ENCODE results near the gene CARD9.
A peak's percentile ranks its signal among the peaks of the same experiment; 100 is the strongest.
"Not testable (repeated sequence)": the region's sequence is repeated elsewhere in the genome, so short reads cannot be mapped to it uniquely, and the experiment has no call there.

CARD9 gene, protein sequence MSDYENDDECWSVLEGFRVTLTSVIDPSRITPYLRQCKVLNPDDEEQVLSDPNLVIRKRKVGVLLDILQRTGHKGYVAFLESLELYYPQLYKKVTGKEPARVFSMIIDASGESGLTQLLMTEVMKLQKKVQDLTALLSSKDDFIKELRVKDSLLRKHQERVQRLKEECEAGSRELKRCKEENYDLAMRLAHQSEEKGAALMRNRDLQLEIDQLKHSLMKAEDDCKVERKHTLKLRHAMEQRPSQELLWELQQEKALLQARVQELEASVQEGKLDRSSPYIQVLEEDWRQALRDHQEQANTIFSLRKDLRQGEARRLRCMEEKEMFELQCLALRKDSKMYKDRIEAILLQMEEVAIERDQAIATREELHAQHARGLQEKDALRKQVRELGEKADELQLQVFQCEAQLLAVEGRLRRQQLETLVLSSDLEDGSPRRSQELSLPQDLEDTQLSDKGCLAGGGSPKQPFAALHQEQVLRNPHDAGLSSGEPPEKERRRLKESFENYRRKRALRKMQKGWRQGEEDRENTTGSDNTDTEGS

DNA sequence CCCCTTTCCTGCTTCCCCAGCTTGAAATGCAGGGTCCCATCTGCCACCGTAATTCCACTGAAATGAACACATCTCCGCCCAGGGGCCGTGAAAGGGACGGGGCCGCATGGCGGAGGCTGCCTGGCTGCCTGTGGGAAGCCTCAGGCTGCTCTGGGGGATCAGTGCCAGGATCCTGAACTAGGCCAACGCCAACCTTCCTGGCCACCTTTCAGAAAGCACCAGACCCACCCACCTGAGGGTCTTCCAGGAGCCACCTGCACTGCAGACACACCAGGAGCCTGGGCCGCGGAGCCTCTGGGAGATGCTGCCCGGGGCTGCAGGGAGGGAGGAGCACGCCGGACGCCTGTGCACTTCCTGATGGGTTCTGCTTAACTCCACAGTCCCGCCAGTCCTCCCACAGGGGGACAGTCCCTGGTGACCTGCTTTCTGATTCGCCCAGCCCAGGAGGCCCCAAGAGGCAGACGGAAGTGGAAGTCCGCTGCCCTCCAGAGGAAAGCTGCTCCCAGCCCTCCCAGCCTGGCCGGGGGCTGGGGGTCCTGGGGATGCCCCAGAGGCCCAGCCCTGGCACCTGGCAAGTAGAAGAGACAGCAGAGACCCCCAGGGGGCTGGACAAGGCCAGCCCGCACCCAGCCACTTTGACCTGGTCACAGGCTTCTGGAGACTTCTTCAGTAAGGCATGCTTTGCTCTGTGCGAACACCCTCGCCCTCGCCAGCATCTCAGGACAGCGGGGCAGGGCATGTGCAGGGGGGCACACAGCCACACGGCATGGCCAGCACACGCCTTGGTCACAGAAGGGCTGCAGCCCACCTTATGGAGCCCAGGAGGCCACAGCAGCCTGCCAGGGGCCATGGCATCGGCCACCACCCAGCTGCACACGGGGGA lies at the start of gene CARD9:
Gene CARD9, minus strand, starts transcription at position 370 of the 883 bp plus-strand sequence. CDS start 1,591 bp downstream, outside the sequence.
- DNase-seq: no peak

DNA sequence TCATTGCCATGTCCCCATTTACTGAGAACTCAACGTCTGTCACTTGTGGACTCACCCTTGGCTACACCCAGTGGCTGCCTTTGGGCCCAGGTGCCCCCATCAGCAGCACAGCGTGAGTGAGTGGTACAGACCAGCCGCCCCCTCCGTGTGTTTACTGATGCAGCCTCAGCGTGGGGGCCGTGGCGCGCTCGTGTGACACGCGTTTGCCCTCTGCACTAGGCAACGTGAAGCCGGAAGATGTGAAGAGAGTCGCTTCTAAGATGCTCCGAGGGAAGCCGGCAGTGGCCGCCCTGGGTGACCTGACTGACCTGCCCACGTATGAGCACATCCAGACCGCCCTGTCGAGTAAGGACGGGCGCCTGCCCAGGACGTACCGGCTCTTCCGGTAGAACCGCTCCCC lies 49.4 kb upstream of the CARD9 start:
- DNase-seq: no peak

DNA sequence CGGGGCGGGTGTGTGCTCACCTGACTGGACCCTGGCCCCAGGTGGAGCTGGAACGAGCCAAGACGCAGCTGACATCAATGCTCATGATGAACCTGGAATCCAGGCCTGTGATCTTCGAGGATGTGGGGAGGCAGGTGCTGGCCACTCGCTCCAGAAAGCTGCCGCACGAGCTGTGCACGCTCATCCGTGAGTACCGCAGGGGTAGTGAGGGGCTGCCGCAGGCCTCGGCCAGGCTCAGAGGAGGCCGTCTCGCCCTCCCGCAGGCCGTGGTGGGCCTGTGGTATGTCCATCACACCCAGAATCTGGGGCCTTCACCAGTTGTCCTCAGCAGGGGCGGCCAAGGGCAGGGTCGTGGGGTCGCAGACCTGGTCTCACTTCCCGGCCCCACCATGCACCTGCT lies 48.3 kb upstream of the CARD9 start:
- no peak for DNase-seq

DNA sequence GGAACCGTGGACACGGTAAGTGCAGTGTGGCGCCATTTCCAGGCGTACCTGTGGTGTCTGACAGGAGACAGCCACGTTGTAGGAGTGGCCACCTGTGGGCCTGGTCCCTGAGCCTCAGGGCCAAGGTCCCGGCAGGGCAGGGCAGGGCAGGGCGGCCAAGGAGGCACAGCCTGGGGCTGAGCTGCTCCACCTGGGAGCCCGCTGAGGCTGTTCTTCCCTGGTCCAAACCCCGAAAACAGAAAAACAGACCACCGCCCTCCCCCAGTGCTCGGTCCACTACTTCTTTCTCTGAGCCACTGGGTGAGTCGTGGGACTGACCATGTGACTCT lies 45.6 kb upstream of the CARD9 start:
- no peak for DNase-seq

DNA sequence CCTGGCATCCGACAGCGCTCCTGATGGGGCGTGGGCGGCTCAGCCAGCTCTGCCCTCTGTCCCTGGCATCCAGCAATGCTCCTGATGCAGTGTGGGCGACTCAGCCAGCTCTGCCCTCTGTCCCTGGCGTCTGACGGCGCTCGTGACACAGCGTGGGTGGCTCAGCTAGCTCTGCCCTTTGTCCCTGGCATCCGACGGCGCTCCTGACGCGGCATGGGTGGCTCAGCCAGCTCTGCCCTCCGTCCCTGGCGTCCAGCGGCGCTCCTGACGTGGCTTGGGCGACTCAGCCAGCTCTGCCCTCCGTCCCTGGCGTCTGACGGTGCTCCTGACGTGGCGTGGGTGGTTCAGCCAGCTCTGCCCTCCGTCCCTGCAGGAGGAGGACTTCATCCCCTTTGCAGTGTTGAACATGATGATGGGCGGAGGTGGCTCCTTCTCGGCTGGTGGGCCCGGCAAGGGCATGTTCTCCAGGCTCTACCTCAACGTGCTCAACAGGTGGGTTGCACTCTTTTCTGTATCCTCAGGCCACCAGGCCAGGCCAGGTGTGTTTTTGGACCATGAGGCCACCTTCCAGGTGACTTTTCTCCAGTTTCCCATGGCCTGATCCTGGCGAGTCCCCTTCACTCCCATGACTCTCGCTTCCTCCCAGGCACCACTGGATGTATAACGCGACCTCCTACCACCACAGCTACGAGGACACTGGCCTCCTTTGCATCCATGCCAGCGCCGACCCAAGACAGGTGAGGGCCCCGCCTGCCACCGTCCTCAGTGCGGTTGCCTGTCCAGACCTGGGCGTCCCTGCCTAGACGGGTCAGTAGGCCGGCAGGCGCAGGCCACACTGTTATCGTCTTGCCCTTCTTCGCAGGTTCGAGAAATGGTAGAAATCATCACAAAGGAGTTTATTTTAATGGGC lies 45.0 kb upstream of the CARD9 start:
- DNase-seq: no peak

DNA sequence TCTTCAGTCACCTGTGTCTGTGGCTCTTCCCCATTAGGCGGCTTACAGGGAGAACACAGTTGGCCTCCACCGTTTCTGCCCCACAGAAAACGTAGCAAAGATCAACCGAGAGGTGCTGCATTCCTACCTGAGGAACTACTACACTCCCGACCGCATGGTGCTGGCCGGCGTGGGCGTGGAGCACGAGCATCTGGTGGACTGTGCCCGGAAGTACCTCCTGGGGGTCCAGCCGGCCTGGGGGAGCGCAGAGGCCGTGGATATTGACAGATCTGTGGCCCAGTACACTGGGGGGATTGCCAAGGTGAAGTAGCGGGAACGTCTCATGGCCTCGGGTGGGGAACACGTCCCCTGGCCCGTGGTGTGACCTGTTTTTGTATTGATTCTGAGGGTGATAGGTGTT lies 43.4 kb upstream of the CARD9 start:
- DNase-seq: no peak

DNA sequence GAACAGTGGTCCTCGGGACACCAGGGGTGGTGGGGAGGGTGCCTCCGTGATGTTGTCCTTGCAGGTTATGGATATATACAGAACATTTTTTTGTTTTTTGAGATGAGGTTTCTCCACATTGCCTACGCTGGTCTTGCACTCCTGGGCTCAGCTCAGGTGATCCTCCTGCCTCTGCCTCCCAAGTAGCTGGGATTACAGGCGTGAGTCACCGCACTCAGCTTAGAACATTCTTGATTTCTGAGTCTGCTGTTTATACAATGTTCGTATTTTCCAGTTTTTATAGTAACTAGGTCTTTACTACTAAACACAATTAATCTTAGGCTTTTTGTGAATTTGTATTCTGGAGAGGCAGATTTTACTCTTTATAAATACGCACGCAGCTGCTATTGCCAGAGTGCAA lies 43.0 kb upstream of the CARD9 start:
- no peak for DNase-seq

DNA sequence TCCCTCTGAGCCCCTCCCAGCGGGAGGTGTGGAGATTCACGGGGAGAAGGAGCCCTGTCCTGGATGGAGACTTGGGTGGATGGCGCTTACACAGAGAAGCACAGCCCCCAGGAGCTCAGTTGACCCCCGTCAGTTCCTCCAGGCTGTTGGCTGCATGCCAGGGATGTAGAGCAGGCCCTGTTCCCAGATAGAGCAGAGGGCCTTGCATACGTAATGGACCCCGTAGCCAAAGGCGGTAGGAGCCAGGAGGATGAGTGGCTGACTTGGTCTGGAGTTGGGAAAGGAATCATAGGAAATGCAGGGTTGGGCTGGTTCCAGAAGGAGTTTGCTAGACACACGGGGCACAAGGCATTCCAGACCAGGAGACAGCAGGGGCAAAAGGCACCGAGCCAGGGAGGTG lies 39.5 kb upstream of the CARD9 start:
- DNase-seq: no peak

DNA sequence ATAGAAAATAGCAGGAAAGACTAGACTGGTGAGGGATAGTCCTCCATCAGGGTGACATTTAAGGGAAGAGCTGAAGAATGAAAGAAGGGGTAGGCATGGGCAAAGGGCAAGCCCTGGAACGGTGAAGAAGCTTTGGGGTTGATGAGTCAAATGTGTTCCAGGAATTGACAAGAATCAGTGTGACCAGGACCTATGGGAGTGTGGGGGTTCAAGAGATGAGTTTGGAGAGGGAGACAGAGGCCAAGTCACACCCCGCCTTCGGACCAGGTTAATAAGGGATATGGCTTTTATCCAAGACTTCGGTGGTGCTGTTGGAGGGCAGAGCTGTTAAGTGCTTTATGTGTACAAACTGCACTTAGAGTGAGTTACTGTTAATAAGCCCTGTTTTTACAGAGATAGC lies 37.9 kb upstream of the CARD9 start:
- no peak for DNase-seq

DNA sequence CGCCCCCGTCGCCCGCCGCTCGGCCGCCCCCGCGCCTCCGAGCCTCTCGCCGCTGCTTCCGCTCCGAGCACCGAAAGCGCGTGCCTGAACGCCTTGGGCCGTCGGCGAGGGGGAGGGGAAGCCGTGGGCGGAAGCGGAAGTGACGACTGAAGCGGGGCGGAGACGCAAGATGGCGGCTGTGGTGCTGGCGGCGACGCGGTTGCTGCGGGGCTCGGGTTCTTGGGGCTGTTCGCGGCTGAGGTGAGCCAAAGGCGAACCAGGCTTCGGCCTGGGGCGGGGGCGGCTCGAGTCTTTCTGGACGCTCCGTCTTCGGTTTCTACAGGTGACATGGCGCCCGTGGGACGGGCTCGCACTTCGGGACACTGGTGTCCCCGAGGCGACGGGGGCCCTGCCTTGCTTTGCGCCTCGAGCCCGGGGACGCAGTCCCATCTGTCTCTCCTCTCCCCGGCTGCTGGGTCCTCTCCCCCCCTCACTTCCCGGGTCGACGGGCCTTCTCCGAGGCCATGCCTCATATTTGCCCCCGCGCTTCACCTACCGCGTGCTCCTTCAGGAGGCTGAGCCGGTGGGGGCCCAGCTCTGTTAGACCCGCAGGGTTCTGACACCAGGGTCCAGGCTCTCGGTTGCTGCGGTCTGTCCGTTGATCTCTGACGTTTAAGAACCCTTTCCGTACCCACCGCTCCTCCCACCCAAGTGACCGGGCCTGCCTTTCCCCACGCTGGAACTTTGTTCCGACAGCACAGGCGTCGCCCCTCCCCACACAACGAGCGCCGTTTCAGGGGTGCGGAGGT lies 37.2 kb upstream of the CARD9 start, which contains the start of the genes ENTR1 and PMPCA:
Gene ENTR1, minus strand, starts transcription at position 115 of the 788 bp plus-strand sequence. CDS start 217 bp downstream, outside the sequence.
Gene PMPCA, plus strand, starts transcription at position 159 of the 788 bp plus-strand sequence. Its CDS starts 11 bp downstream, at position 170.
- peak; percentile 89 to 91 for DNase-seq

DNA sequence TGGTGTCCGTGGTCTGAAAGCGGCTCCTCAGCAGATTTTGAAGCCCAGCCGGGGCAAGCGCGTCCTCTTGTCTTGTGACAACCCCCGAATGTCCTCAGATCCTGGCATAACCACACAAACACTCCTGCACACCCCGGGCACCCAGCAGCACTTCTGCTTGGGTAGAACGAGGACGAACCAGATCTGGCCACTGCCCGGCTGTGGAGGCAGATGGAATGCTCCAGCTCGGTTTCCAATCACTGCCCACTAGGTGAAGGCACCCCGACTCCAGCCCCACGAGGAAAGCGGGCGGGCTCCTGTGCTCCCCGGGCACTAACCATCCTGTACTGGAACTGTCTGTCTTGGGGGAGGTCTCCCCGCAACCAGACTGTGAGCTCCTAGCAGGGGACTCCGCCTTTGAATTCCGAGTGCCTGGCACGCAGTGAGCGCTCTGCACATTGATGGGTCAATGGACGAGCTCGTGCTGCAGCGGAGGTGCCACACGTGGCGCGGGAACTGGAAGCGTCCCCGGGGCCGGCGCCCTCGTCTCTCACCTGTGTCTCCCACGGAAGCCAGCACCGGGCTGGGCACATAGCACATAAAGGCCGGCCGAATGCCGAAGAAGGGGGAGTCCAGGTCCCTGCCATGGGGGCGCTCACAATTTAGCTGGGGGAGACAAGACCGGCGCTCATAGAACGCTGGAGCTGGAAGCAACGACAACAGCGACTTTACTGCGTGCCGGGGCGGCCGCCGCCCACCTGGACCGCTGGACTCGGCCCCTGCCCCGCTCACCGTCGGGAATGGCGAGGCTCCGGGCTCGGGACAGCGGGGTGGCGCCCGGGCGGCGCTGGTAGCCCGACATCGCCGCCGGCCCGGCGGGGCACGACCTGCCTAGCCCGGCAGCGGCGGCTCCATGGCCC lies 36.3 kb upstream of the CARD9 start:
- peak in 1 of 2 experiments; percentile 42 for DNase-seq

DNA sequence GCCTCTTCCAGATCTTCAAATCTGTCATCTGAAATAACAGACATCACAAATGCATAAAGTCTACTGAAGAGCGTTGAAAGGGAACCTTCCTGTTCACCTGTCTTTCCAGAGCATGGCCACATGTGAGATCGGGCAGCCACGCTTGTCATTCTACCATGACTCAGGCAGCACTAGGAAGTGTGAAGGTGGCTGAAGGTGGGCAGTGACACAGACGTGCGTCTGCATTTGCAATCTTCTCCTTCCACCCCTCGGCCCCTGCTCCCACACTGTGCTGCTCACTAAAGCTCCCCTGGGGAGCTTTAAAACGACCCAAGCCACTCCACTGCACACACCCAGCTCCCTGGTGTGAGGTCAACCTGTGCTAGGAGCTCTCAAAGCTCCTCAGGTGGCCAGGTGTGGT lies 34.4 kb upstream of the CARD9 start:
- no peak for DNase-seq

DNA sequence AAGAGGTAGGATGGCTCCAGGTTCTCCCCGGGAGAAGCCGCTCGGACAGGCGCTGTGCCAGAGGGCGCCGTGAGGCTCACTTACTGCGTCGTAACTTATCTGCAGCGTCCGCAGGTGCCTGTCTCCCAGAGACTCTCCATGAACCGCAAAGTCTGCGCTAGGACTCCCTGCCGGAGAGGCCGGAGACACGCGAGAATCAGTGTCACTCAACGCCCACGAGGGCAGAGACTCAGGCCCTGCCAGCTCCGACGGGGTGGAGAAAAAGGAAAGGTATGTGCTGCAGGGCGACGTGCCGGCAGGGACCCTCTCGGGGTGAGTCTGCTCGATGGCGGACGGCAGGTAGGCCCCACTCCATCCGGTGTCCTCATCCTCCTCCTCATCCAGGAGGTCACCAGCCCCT lies 33.6 kb upstream of the CARD9 start:
- not testable (repeated sequence) for DNase-seq

DNA sequence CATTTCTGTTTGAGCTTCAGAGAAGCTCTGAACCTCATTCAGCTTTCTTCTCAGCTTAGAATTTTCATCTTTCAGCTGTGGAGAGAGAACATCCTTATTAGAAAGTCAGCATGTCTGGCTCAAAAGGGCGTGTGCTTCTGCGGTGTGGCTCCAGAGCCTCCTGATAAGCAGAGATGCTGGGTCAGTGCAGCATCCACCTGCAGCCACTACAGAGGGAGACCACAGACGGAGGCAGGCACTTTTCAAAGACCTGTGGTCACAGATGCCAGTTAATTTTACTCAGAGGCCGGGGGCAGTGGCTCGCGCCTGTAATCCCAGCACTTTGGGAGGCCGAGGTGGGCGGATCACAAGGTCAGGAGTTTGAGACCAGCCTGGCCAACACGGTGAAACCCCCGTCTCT lies 32.4 kb upstream of the CARD9 start:
- DNase-seq: not testable (repeated sequence)

DNA sequence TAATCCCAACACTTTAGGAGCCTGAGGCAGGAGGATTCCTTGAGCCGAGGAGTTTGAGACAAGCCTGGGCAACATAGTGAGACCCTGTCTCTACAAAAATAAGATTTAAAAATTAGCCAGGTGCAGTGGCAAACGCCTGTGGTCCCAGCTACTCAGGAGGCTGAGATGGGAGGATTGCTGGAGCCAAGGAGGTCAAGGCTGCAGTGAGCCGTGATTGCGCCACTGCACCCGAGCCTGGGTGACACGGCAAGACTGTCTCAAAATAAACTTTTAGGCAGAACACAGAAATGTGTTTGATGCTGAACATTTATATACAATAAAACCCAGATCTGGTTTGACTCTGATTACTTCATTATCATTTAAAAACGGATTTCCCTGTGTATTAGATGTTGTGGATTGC lies 32.0 kb upstream of the CARD9 start:
- DNase-seq: no peak

DNA sequence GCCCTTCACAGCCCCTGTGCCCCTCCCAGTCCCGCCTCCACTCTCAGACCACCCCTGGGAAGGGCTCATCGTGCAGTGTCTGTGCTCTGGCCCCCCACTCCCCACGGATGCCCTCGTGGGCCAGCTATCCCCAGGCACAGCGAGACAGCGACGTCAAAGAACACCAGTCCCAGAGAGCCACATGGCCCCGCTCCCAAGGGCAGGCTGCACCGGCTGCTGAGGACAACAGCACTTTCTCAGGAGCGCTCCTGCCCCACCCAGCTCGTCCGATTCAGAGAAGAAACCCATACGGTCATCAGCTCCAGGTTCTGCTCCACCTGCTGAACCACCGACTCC lies 31.3 kb upstream of the CARD9 start:
- DNase-seq: no peak

DNA sequence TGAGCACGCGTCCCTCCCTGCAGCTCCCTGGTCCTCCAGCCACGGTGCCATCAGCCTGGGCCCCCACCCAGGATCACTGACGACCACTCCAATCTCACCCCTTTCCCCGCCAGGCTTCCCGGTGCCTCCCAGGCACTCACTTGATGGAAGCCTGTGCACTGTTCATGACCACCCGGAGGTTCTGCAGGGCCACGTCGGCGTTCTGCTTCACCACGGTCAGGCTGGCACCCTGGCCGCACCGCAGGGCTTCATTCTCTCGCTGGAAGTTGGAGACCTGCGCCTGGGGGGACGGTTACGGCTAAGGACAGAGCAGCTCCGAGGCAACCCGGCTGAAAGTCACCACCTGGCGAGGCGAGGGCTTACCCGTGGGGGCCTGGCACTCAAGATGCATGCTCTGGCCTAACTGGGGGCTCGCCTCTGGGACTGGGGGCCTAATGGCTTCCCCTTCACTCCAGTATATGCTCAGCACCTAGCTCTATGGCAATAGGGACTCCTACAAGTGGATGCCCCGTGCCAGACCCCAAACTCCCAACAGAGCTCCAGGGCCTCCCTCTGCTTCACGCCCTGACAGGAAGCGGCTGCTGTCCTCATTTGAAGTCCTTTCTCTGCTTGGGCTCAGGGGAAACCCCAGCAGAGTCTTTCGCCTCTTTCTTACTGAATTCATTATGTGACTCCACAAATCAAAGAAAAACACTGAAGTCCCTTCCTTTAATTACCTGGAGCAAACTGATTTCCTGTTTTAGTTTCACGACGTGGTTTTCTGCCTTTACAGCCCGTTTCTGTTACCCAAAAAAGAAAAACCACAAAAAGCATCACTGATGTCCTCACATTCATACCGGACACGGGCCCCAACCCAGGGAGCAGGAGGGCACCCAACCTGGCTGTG lies 30.7 kb upstream of the CARD9 start:
- no peak for DNase-seq

DNA sequence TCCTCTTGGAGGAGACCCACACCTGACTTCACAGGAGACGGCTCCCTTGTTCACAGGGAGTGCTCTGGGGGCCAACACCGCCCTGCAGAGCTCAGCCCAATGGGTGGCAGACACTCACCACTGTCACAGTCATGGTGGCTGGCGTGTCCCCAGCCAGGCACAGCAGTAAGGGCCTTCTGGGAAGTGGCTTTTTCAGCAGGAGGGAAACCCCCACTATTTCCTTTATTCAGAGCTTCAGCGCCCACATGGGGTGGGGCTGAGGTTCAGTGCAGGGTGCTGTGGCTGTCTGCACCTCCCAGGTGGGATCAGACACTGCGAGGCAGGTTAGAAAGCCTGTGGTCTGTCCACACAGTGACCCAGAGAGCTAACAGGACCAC lies 30.1 kb upstream of the CARD9 start:
- no peak for DNase-seq

DNA sequence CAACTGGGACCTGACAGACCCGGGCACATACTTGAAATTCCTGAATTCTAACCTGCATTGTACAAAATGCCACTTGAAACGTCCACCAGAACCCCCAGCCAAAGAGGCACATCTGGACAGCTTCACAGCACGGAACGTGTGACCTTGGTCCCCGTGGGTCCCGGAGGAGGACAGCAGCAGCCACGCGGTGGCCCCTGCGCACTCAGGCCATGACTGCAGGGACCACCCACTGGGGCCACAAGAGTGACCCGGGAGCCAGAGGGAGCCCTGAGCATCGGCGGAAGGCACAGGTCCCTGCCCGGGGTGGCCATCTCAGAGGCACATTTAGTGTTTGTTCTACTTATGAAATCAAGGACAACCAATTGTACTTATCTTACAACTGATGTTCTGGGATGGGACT lies 28.6 kb upstream of the CARD9 start:
- DNase-seq: no peak
